ENCODE measurements around the gene MYO16.
"Not testable (repeated sequence)": the region's sequence is repeated elsewhere in the genome, so short reads cannot be mapped to it uniquely, and the experiment has no call there.

Gene MYO16

DNA sequence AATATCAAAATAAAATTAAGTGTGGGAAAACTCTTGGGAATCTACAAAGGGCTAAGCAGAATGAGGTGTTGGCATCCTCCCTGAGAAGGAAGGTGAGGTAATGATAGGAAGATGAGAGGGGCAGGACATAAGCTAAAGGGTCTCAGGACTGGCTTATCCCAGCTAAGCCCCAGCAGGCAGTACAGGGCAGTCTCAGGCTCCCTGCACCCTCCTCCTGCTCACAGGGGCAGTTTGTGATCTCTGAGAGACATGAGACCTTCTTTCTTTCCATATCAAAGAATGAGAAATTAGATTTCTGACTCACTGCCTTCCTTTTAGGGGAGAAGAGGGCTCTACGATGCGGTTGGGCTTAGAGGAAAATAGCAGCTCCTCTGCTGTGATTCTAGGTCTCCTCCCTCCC lies 586.0 kb downstream of the MYO16 start:
- Histone ChIP-seq H3K27me3 (ENCODE audit: insufficient read depth, low read length, poor library complexity, severe bottlenecking) (no peaks in the 10 kb centered on the region), H3K4me3 (ENCODE audit: low read length, poor library complexity, severe bottlenecking) (no peak overlapping the region), H3K9ac (ENCODE audit: low read depth, low read length, poor library complexity, severe bottlenecking) (no peak overlapping the region), H2AFZ (ENCODE audit: low read length) (no peak overlapping the region), H4K20me1 (ENCODE audit: insufficient read depth, low read length, poor library complexity, severe bottlenecking) (no peaks in the 10 kb centered on the region), H3K79me2 (ENCODE audit: insufficient read depth, low read length) (no peaks in the 10 kb centered on the region), H3K9me2 (replicated peaks; ENCODE audit: low read depth, low read length) (no peaks in the 10 kb centered on the region), H3K4me1 (ENCODE audit: insufficient read depth, low read length, poor library complexity, severe bottlenecking) (no peaks in the 10 kb centered on the region), H3K4me2 (ENCODE audit: low read depth, low read length, poor library complexity, severe bottlenecking) (no peak overlapping the region), H3K9me3 (ENCODE audit: insufficient read depth, low read depth, low read length) (no peaks in the 10 kb centered on the region), H3K36me3 (ENCODE audit: insufficient read depth, low read length) (no peaks in the 10 kb centered on the region), H3F3A (ENCODE audit: low read depth) (no peaks in the 10 kb centered on the region)
- no peak for TF ChIP-seq EZH2phosphoT487 (IDR thresholded peaks at IDR 0.05; ENCODE audit: borderline replicate concordance)
- TF ChIP-seq, protein P1, sequence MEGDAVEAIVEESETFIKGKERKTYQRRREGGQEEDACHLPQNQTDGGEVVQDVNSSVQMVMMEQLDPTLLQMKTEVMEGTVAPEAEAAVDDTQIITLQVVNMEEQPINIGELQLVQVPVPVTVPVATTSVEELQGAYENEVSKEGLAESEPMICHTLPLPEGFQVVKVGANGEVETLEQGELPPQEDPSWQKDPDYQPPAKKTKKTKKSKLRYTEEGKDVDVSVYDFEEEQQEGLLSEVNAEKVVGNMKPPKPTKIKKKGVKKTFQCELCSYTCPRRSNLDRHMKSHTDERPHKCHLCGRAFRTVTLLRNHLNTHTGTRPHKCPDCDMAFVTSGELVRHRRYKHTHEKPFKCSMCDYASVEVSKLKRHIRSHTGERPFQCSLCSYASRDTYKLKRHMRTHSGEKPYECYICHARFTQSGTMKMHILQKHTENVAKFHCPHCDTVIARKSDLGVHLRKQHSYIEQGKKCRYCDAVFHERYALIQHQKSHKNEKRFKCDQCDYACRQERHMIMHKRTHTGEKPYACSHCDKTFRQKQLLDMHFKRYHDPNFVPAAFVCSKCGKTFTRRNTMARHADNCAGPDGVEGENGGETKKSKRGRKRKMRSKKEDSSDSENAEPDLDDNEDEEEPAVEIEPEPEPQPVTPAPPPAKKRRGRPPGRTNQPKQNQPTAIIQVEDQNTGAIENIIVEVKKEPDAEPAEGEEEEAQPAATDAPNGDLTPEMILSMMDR (conservative IDR thresholded peaks at IDR 0.05; ENCODE audit: low read length): no peak

DNA sequence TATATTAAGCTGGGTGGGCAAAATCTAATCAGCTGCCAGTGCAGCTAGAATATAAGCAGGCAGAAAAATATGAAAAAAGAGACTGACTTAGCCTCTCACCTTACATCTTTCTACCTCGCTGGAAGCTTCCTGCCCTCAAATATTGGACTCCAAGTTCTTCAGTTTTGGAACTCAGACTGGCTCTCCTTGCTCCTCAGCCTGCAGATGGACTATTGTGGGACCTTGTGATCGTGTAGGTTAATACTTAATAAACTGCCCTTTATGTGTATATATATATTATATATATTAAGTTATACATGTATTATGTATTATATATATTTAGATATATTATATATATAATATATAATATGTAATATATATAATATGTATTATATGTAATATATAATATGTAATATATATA lies 588.1 kb downstream of the MYO16 start:
- H3K4me1 ChIP-seq (ENCODE audit: insufficient read depth, low read length, poor library complexity, severe bottlenecking); H4K20me1 ChIP-seq (ENCODE audit: insufficient read depth, low read length, poor library complexity, severe bottlenecking); H3K79me2 ChIP-seq (ENCODE audit: insufficient read depth, low read length); H3K9me2 ChIP-seq (replicated peaks; ENCODE audit: low read depth, low read length); H3K27me3 ChIP-seq (ENCODE audit: insufficient read depth, low read length, poor library complexity, severe bottlenecking); H2AFZ ChIP-seq (ENCODE audit: low read length); H3K36me3 ChIP-seq (ENCODE audit: insufficient read depth, low read length); H3K9me3 ChIP-seq (ENCODE audit: insufficient read depth, low read depth, low read length); H3F3A ChIP-seq (ENCODE audit: low read depth); H3K4me3 ChIP-seq (ENCODE audit: low read length, poor library complexity, severe bottlenecking); H3K9ac ChIP-seq (ENCODE audit: low read depth, low read length, poor library complexity, severe bottlenecking); H3K4me2 ChIP-seq (ENCODE audit: low read depth, low read length, poor library complexity, severe bottlenecking): not testable (repeated sequence)

DNA sequence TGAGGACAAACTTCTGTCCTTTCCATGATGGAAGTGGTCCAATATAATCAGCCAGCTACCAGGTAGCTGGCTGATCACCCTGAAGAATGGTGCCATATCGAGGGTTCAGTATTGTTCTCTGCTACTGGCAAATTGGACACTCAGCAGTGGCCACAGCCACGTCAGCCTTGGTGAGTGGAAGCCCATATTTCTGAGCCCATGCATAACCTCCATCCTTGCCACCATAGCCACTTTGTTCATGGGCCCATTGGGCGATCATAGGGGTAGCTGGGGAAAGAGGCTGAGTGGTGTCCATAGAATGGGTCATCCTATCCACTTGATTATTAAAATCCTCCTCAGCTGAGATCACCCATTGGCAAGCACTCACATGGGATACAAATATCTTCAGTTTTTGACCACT lies 591.2 kb downstream of the MYO16 start:
- no peak overlapping the region for H3K4me3 ChIP-seq (ENCODE audit: low read length, poor library complexity, severe bottlenecking)
- no peaks in the 10 kb centered on the region for H3K36me3 ChIP-seq (ENCODE audit: insufficient read depth, low read length)
- no peak overlapping the region for H2AFZ ChIP-seq (ENCODE audit: low read length)
- H3K9me2 ChIP-seq (replicated peaks; ENCODE audit: low read depth, low read length): no peaks in the 10 kb centered on the region
- H3K9ac ChIP-seq (ENCODE audit: low read depth, low read length, poor library complexity, severe bottlenecking): no peak overlapping the region
- no peaks in the 10 kb centered on the region for H3K79me2 ChIP-seq (ENCODE audit: insufficient read depth, low read length)
- H3K4me2 ChIP-seq (ENCODE audit: low read depth, low read length, poor library complexity, severe bottlenecking): no peak overlapping the region
- H3K9me3 ChIP-seq (ENCODE audit: insufficient read depth, low read depth, low read length): no peaks in the 10 kb centered on the region
- H3K27me3 ChIP-seq (ENCODE audit: insufficient read depth, low read length, poor library complexity, severe bottlenecking): no peaks in the 10 kb centered on the region
- H4K20me1 ChIP-seq (ENCODE audit: insufficient read depth, low read length, poor library complexity, severe bottlenecking): no peaks in the 10 kb centered on the region
- H3F3A ChIP-seq (ENCODE audit: low read depth): no peaks in the 10 kb centered on the region
- H3K4me1 ChIP-seq (ENCODE audit: insufficient read depth, low read length, poor library complexity, severe bottlenecking): no peaks in the 10 kb centered on the region
- TF ChIP-seq, protein P1 (conservative IDR thresholded peaks at IDR 0.05; ENCODE audit: low read length): no peak
- no peak for TF ChIP-seq EZH2phosphoT487 (IDR thresholded peaks at IDR 0.05; ENCODE audit: borderline replicate concordance)

DNA sequence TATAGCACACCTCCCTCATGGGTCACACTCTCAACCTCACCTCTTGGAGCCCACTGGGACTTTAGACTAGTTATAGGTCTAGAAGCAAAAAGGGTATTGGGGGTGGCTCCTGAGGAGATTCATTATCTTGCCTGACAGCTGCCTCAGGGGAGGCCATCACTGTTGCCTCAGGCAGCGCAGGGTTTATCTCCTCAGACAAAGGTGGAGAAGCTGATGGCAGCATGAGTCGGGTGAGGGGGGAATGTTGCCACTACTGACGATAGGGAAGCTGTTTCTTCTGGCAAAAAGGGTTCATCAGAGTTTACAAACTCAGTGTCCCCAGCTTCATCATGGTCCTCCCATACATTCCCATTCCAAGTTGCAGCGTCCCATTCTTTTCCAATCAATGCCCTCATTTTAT lies 594.6 kb downstream of the MYO16 start:
- no peaks in the 10 kb centered on the region for H3K27me3 ChIP-seq (ENCODE audit: insufficient read depth, low read length, poor library complexity, severe bottlenecking)
- H2AFZ ChIP-seq (ENCODE audit: low read length): no peak overlapping the region
- no peaks in the 10 kb centered on the region for H3K4me1 ChIP-seq (ENCODE audit: insufficient read depth, low read length, poor library complexity, severe bottlenecking)
- no peaks in the 10 kb centered on the region for H3K79me2 ChIP-seq (ENCODE audit: insufficient read depth, low read length)
- H3K9ac ChIP-seq (ENCODE audit: low read depth, low read length, poor library complexity, severe bottlenecking): no peak overlapping the region
- H4K20me1 ChIP-seq (ENCODE audit: insufficient read depth, low read length, poor library complexity, severe bottlenecking): no peaks in the 10 kb centered on the region
- no peak overlapping the region for H3K4me3 ChIP-seq (ENCODE audit: low read length, poor library complexity, severe bottlenecking)
- no peak for TF ChIP-seq EZH2phosphoT487 (IDR thresholded peaks at IDR 0.05; ENCODE audit: borderline replicate concordance)
- TF ChIP-seq, protein P1 (conservative IDR thresholded peaks at IDR 0.05; ENCODE audit: low read length): no peak
- H3K4me2 ChIP-seq (ENCODE audit: low read depth, low read length, poor library complexity, severe bottlenecking): no peak overlapping the region
- no peaks in the 10 kb centered on the region for H3K9me3 ChIP-seq (ENCODE audit: insufficient read depth, low read depth, low read length)
- no peaks in the 10 kb centered on the region for H3F3A ChIP-seq (ENCODE audit: low read depth)
- no peaks in the 10 kb centered on the region for H3K36me3 ChIP-seq (ENCODE audit: insufficient read depth, low read length)
- H3K9me2 ChIP-seq (replicated peaks; ENCODE audit: low read depth, low read length): no peaks in the 10 kb centered on the region
